Stimulated activated CD4-positive, alpha-beta T cell treated with anti-CD3 and anti-CD28 coated beads, Interleukin-1b, Interleukin-23, amount 100 ng/mL, for 1 hour (primary cell): ENCODE data around the gene AKAP13.

Source experiments
- DNase-seq, 2 donors: peaks; one replicate each; pipeline ENCODE4 v3.0.0-alpha.2; 2020; ENCODE audit warnings: low read depth in 2 of 2

Gene AKAP13

GRCh38 chr15:85388566-85389305 lies 8.3 kb downstream of the AKAP13 start:
- DNase-seq = no peak

GRCh38 chr15:85389306-85389650 lies 8.9 kb downstream of the AKAP13 start:
- DNase-seq = no peak

DNA sequence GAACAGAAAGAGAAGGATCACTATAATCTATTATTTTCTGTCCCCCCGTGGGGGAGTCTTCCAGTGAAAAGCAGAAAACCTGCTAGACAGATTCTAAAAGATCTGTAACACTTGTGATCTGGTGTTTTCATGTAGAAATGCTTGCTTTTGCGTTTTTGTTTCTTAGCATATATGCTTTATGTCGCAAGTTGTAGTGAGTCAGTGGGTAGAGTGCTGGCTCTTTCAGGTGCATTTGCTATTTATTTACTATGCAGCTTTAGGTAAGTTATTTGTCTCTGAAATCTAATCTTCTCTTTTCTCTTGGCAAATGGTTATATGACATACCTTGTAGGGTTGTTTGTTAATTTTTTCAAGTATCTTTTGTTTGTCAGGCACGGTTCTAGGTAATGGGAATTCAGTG lies 9.4 kb downstream of the AKAP13 start:
- DNase-seq = no peak

GRCh38 chr15:85393210-85393609 lies 12.8 kb downstream of the AKAP13 start:
- no peak for DNase-seq

DNA sequence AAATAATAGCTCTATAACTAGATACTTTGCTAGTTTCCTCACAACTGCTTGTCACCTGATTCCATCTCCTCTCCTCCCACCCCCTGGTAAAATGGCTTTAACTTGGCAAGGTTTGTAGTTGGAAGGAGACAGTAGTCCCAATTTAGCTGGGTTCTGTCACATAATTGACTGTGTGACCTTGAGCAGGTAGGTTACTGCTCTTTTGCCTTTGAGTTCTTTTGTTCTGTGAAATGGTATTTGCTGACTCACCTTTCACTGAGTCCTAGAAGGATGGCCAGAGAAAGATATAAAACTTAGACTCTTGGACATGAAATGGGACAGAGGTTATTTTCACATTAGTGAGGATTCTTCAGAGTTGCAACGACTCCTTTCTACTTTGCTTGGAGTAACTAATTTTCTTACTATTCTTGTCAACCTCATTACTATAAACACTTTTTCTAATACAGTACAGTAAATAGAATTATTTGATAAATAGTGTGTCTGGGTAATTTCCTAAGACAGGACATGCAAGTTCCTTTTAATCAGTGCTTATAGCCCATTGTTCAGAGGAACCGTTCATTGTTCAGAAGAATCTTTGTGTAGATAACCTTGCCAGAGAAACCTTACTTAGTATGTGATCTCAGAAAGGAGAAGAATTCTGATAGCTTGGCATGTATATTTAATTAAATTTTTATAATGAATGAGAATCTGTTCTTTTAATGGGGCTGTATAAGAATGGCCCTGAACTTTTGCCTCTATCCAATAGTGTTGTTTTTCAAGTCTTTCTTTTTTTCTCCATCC lies 14.3 kb downstream of the AKAP13 start:
- DNase-seq = no peak

GRCh38 chr15:85396554-85396953 lies 16.2 kb downstream of the AKAP13 start:
- no peak for DNase-seq

GRCh38 chr15:85397151-85397550 lies 16.7 kb downstream of the AKAP13 start:
- no peak for DNase-seq

- no peak for DNase-seq
These were observed 17.5 kb downstream of the AKAP13 start for GRCh38 chr15:85397926-85398325.

- DNase-seq = no peak
These were observed 18.4 kb downstream of the AKAP13 start for GRCh38 chr15:85398822-85399221.

DNA sequence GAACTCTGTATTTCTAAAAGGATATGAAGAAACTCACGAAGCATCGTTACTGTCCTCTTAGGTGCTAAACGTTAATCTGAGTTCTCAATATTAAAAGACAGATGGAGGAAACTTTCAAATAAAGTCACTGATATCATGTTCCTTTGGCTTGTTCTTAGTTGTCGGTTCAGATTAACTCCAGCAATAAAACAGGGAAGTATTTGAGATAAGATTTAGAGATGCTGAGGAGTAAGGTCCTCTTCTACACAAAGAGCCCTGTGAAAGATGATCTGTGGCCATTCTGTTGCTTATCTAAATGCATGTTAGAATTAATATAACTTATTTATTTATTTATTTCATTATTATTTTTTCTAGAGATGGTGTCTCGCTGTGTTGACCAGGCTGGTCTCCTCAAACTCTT lies 19.2 kb downstream of the AKAP13 start:
- DNase-seq = no peak

DNA sequence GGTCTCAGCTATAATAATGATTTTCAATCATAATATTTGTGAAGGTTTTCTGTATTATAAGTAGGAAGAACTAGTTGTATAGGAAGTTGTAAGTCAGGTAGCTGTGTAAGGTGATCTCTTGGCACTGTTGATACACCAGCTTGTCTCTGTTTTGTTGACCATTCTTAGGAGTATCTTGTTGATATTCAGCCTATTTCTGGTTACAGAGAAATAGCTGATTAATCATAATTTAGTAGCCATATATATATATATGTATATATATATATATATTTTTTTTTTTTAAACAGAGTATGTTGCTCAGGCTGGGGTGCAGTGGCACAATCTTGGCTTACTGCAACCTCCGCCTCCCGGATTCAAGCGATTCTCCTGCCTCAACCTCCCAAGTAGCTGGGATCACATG lies 20.2 kb downstream of the AKAP13 start:
- DNase-seq = no peak

GRCh38 chr15:85401108-85401774 lies 20.8 kb downstream of the AKAP13 start:
- DNase-seq = no peak

DNA sequence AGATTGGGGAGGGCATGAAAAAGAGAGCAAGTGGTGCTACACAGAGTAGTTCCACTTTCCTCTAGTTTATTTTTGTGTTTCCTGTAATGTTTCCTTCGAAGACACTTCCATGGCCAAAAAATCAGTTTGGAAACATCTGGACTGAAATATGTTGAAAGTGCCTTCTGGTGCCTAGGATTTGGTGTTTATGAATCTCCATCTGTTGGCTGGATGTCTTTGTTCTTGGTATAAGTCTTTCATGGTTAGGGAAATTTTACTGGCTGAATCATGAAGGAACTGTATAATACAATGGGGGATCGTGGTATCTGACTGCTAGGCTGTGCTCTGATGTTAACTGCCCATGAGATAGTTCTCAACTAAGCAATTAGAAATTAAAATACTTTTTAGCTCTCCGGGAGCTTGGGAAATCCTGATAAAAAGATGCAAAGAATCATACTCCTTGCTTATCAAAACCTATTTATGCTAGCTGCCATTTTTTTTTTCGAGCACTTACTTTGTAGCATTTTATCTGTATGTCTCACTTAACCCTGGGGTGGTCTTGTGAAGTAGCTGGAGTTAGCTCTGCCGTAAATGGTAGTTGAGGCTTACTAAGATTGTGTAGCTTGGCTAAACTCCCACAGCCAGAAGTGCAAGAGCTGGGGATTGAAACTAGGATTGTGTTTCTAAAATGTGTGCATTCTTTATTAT lies 21.9 kb downstream of the AKAP13 start:
- DNase-seq = no peak

- no peak for DNase-seq
These were observed 23.3 kb downstream of the AKAP13 start for GRCh38 chr15:85403745-85404144.

DNA sequence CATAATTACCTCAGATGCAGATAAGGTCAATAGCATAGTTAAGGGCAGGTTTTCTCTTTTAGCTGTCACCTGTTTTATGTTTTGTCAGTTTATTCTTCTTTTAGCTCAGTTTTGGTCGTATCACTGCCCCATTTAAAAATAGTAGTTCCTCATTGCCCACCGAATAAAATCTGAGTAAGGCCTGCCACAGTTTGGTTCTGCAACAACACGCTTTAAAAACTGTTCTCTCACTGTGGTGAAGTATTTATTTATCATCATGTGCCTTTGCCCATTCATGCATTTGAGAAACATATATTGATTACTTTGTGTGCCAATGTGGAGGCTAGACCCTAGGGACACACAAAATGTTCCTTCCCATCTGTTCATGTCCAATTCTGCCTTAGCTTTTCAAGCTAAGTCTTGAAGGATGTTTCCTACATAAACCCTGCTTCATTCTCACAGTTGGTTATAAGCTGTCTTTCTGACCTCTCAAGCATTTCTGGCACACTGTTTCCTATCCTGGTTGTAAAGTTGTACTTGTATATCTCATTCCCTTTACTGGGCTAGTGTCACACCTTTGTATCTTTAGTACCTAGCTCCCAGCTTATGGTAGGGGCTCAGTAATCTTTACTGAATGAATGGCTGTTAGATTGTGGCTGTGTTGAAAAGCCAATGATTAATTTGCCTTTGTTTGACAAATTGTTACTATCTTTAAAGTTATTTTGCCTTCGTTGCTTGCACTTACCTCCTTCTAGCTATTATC lies 23.9 kb downstream of the AKAP13 start:
- DNase-seq = no peak

DNA sequence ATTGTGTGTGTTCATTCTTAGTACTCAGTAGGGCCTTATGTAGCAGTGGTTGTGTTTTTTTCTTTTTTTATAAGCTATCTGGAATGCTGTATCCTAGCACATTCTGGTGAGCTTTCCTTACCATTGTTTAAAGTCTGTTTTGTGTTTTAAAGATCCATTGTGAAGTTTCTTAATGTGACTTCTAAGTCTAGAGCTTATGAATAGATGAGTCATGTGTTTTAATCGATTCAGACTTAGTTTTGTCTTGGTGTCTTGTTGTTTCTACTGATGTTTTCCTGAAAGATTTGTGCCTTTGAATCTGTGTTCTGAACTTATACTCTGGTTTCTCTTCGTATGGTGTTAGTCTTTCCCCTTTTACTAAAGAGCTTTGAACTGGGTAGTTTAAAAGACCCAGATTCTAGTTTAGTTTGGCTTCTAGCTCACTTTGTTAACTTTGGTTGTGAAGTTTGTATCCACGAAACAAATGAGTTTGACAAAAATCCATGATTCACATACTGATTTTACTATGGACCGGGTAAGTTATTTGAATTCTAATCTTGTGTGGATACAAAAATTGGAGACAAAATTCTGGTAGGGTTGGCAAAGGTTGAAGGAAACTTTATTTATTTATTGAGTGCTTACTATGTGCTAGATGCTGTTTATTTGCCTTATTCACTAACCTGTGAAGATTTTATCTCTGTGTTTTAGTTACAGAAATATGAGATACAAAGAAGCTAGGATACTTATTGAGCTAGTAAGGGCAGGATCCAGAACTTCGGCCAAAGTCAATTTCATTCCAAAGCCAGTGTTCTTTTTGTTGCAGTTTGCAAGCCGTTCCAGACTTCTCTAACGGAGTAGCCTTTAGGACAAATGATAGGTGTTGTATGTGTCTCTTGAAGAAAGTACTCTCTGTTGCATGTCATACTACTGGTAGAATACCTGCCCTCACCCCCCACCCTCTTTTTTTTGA lies 24.8 kb downstream of the AKAP13 start:
- no peak for DNase-seq

DNA sequence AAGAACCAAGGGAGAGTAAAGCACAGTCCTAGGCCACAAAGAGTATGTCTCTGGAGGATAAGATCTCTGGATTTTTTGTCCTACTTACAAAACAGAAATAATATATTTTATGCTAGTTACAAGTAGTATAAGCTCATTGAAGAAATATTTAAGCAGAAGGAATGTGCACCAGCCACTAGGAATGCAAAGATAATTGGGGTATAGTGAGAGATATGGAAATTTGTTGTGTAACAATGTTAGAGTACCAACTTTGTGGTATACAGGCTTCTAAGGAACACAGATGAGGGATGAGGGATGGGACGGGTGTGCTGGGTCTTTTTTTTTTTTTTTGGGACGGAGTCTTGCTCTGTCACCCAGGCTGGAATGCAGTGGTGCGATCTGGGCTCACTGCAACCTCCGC lies 26.5 kb downstream of the AKAP13 start:
- no peak for DNase-seq

DNA sequence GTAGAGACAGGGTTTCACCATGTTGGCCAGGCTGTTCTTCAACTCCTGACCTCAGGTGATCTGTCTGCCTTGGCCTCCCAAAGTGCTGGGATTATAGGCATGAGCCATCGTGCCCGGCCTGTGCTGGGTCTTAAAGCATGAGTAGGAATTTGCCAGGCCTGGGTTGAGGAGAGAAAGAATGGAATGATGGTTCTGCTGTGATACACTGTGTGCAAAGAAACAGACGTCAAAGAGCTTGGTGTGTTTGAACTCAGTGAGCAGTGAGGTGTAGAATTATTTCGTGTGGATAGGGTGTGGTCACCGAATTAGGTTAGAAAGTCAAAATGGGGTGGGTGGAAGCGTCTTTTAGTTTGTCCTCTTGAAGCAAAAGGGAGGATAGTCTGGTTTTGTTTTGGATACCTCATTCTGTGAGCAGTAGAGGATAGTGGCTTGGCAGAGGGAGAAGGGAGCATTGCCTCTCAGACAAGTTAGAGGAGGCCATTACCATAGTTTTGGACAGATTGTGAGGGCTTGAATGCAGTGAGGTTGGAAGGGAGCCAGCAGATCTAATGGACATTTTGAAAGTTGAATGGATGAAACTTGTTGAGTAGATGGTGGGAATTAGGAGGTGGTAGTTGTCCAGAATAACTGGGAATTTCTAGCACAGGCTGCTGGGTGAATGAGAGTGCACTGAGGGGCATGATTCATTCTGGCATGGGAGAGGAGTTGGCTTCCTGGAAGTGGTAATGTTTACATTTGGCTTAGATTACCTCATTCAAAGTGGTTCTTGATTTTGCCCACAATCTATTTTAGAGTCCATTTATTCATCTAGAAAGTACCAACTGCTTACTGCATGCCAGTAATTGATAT lies 27.2 kb downstream of the AKAP13 start:
- no peak for DNase-seq

- peak in 1 of 2 donors; percentile 1 for DNase-seq
These were observed 27.9 kb downstream of the AKAP13 start for GRCh38 chr15:85408270-85408746.
